Upper lobe of left lung (tissue), 4 donors: ENCODE data around the gene KCNK6.

Source experiments
- CTCF ChIP-seq, 6 experiments: fragments of 450-650 bp in 4 of 6; fragments of 200-600 bp in 2 of 6; sonication (generic) in 2 of 6; IDR thresholded peaks; one replicate each; pipeline ENCODE4 v1.5.1; 2016 to 2019; ENCODE audit warnings: antibody characterized with exemption in 6 of 6
- EP300 ChIP-seq, 4 donors: sonication (generic); formaldehyde crosslinking; IDR thresholded peaks; one replicate each; pipeline ENCODE4 v1.5.1; 2017; ENCODE audit warnings: antibody characterized with exemption in 4 of 4, control low read depth in 2 of 4
- POLR2A ChIP-seq, 4 donors: fragments of 450-650 bp; IDR thresholded peaks; one replicate each; pipeline ENCODE4 v1.5.1; 2016 to 2017; ENCODE audit warnings: antibody characterized with exemption in 4 of 4, mild to moderate bottlenecking in 2 of 4

- TF ChIP-seq CTCF (IDR thresholded peaks at IDR 0.05): no peak
- no peak for TF ChIP-seq EP300 (IDR thresholded peaks at IDR 0.05)
- no peak for TF ChIP-seq POLR2A (IDR thresholded peaks at IDR 0.05)
Observed at GRCh38 chr19:38377052-38377451, 57.4 kb downstream of the KCNK6 start.
